GM12873 (cell line): Measurements from ENCODE around the gene IQCN.

ENCODE experiments used
- CTCF ChIP-seq: IDR thresholded peaks from 2 replicates; pipeline ENCODE4 v1.5.1; 2012; ENCODE audit warnings: low read depth, mild to moderate bottlenecking, moderate library complexity, low read length, control low read depth; ENCODE audit not compliant: insufficient read depth; ENCODE audit errors: missing control alignments

IQCN gene

GRCh38 chr19:18282788-18283141 lies 8.5 kb upstream of the IQCN start:
- no peak for TF ChIP-seq CTCF

DNA sequence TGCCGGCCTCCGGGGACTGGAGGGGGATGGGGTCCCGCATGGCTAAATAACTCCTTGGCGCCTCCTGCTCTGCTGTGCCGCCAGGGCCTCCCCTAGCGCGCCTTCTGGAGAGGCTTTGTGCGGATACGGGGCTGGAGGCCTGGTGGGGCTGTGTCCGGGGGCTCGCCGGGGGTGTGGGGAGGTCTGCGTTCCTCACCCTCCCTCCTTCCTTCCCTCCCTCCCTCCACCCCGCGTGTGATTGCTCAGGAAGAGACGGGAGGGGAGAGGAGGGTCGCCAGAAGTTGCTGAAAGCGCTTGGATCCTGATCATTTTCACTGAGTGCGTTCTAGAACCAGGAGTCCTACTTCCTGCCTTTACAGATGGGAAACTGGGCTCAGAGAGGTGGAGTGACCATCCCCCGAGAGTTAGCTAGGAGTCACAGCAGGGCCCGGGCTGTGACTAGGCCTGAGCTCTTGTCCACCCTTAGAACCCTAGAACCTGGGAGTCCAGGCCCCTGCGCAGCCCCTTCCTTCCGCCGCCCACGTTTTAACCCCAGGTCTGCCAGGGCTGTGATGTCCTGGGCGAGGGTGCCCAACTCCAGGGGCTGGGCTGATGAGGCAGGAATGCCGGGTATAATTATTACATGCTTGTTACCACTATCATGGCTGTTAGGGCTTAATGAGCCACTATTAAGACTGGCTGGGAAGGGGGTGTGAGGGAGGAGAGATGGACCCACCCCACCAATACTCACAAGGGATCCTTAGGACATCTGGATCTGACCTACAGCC lies 8.0 kb upstream of the IQCN start:
- TF ChIP-seq CTCF: no peak

- peak; percentile 14 for TF ChIP-seq CTCF
Measured at GRCh38 chr19:18281082-18282020, 7.1 kb upstream of the IQCN start, which contains the start of gene JUND. JUND (minus strand) TSS chr19:18281622; CDS start chr19:18281484, 138 bp downstream.

- no peak for TF ChIP-seq CTCF
Measured at GRCh38 chr19:18280247-18281081, 6.2 kb upstream of the IQCN start.

DNA sequence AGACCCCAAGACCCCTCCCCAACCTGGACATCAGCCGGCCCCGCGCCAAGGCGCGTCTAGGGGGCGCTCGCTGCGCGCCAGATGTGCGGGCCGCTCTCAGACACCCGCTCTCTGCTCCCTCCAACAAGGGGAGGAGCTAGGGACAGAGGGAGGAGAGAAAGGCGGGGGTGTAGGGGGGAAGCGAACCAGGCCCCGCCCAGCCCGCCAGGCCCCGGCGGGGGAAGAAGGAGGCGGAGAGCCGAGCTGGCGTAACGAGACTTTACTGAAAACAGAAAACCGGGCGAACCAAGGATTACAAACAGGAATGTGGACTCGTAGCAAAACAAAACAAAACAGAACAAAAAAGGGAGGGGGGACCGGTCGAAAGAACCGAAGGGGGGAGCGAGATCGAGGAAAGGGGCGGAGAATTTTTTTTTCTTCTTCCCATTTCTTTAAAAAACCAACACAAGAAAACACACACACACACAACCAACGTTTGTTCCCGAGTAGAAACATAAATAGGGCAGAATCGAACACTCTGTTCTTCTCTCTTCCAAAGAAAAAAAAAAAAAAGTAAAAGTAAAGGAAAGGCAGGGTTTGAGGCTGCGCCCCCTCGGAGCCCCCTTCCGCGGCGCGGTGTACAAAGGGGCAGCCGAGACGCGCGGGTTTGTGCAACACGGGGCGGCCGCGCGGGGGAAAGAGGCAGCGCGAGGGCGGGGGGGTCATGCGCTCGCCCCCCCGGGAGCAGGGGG lies 5.4 kb upstream of the IQCN start:
- peak; percentile 87 for TF ChIP-seq CTCF

DNA sequence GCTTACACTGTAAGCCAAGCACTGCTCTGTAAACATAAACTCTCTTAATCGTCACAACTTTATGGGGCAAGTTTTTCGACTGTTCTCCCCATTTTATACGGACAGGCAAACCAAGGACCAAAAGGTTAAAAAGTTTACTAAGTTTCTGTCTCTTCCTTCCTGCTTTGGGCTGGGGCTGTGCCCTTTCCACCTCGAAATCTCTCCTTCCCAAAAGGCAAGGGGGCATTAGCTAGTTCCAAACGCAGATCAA lies 4.9 kb upstream of the IQCN start:
- TF ChIP-seq CTCF: no peak
